ENCODE measurements around the gene MLLT11. TPM values are rescaled to one million over a fixed set of nuclear protein-coding genes. Genes with fewer than 3 reads are reported as not detected.

Gene MLLT11
- total and polyA plus RNA-seq, 2 of the 4 experiments (the other 2 are of a cell fraction): 3.6 to 17.5 TPM

DNA sequence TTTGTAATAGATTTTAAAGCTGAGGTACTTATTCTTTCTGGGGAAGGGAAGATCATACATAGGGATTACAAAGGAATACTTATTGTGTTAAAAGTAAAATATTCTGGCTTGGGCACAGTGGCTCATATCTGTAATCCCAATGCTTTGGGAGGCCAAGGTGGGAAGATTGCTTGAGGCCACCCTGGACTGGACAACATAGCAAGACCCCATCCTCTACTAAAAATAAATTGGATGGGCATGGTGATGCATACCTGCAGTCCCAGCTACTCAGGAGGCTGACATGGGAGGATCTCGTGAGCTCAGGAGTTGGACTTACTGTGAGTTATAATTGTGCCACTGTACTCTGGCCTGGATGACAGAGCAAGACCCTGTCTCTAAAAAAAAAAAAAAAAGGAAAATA, 37.9 kb downstream of the MLLT11 start:
- Histone ChIP-seq H3K14ac (replicated peaks; ENCODE audit: low read depth, low read length) (no peak overlapping the region), H4K20me1 (ENCODE audit: insufficient read depth, low read length) (no peaks in the 10 kb centered on the region), H4K91ac (ENCODE audit: insufficient read depth, low read depth, low read length) (no peak overlapping the region), H3K4me2 (ENCODE audit: low read depth, low read length) (no peak overlapping the region), H3K27ac (ENCODE audit: insufficient read depth, low read length) (no peak overlapping the region), H3K9me3 (ENCODE audit: control insufficient read depth, insufficient read depth, low read length) (no peaks in the 10 kb centered on the region), H3K9me1 (ENCODE audit: insufficient read depth, low read length) (no peaks in the 10 kb centered on the region), H2BK20ac (ENCODE audit: low read depth, low read length) (no peak overlapping the region), H3K4me3 (ENCODE audit: insufficient read depth, low read depth, low read length) (no peak overlapping the region), H4K8ac (ENCODE audit: low read depth in 2 of 2, low read length in 2 of 2) (no peak overlapping the region), H3K36me3 (ENCODE audit: control insufficient read depth, insufficient read depth, low read length) (no peaks in the 10 kb centered on the region), H3K23ac (ENCODE audit: low read depth, low read length) (no peak overlapping the region), H2BK5ac (ENCODE audit: low read depth, low read length, poor library complexity, severe bottlenecking) (no peak overlapping the region), H3K4ac (ENCODE audit: low read depth, low read length) (no peak overlapping the region), H2AK5ac (ENCODE audit: low read depth, low read length) (no peak overlapping the region), H4K5ac (ENCODE audit: low read depth, low read length) (no peak overlapping the region), H3K9ac (ENCODE audit: low read depth, low read length) (no peak overlapping the region), H2AFZ (replicated peaks; ENCODE audit: low read length, poor library complexity) (no peak overlapping the region), H3K18ac (ENCODE audit: low read depth, low read length) (no peak overlapping the region), H3K56ac (ENCODE audit: extremely low read depth, insufficient read depth, low read length) (no peak overlapping the region), H2BK120ac (ENCODE audit: low read depth, low read length) (no peak overlapping the region), H3K4me1 (ENCODE audit: control insufficient read depth, insufficient read depth, low read length) (no peaks in the 10 kb centered on the region), H3K27me3 (ENCODE audit: control insufficient read depth, insufficient read depth, low read length) (no peaks in the 10 kb centered on the region), H2AK9ac (replicated peaks; ENCODE audit: low read depth, low read length, poor library complexity) (no peak overlapping the region), H3K79me1 (ENCODE audit: low read depth in 1 of 2, low read length in 2 of 2) (no peaks in the 10 kb centered on the region), H2BK15ac (ENCODE audit: low read depth, low read length) (no peak overlapping the region)
- in situ Hi-C loops (cut with MboI; ENCODE audit: low sequenced_read_pairs): loop anchor here (5.0 kb wide), 1 partner anchor 59 kb away; the partner anchor contains the start of gene TNFAIP8L2
- intact Hi-C loops (cut with micrococcal nuclease): no loop called here
- BruUV-seq (replicated peaks): no TSS peak
- WGBS, 2 experiments (ENCODE audit: extremely low coverage in 2 of 2, insufficient read length in 1 of 2): no CpG with 5 or more reads among the region's 1 CpG
- ChIA-PET CTCF (interaction anchor here (0.5 to 0.7 kb wide), 2 partner anchors 43 to 71 kb away, joined by 3 read pairs; no protein-coding TSS in a partner anchor), POLR2A (ENCODE audit: unreplicated experiment) (no interaction called here)
- dilution Hi-C loops (cut with HindIII; ENCODE audit: low sequenced_read_pairs, unreplicated experiment): no loop called here
- TF ChIP-seq NFE2L2 (IDR thresholded peaks at IDR 0.05; ENCODE audit: low read depth, low read length) (no peak), BHLHE40 (IDR thresholded peaks at IDR 0.05; ENCODE audit: low read depth, low read length) (no peak), FOS (IDR thresholded peaks at IDR 0.05; ENCODE audit: low read depth, low read length) (no peak), CEBPB (IDR thresholded peaks at IDR 0.05; ENCODE audit: low read depth, low read length) (no peak), CHD1 (IDR thresholded peaks at IDR 0.05; ENCODE audit: low read depth, low read length) (no peak), POLR2A (IDR thresholded peaks at IDR 0.05; ENCODE audit: low read depth, low read length) (no peak), MXI1 (IDR thresholded peaks at IDR 0.05; ENCODE audit: borderline replicate concordance, low read depth, low read length) (no peak), MAZ (IDR thresholded peaks at IDR 0.05; ENCODE audit: borderline replicate concordance, low read depth, low read length) (no peak), MAFK (IDR thresholded peaks at IDR 0.05; ENCODE audit: low read depth, low read length) (no peak), RCOR1 (IDR thresholded peaks at IDR 0.05; ENCODE audit: insufficient replicate concordance, low read length) (no peak), RFX5 (IDR thresholded peaks at IDR 0.05; ENCODE audit: low read depth, low read length) (no peak), SMC3 (IDR thresholded peaks at IDR 0.05; ENCODE audit: low read depth, low read length) (no peak), RAD21 (IDR thresholded peaks at IDR 0.05; ENCODE audit: low read length) (no peak)
- TF ChIP-seq, protein P1, sequence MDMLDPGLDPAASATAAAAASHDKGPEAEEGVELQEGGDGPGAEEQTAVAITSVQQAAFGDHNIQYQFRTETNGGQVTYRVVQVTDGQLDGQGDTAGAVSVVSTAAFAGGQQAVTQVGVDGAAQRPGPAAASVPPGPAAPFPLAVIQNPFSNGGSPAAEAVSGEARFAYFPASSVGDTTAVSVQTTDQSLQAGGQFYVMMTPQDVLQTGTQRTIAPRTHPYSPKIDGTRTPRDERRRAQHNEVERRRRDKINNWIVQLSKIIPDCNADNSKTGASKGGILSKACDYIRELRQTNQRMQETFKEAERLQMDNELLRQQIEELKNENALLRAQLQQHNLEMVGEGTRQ (IDR thresholded peaks at IDR 0.05; ENCODE audit: low read depth, low read length): no peak
- TF ChIP-seq, protein P2, sequence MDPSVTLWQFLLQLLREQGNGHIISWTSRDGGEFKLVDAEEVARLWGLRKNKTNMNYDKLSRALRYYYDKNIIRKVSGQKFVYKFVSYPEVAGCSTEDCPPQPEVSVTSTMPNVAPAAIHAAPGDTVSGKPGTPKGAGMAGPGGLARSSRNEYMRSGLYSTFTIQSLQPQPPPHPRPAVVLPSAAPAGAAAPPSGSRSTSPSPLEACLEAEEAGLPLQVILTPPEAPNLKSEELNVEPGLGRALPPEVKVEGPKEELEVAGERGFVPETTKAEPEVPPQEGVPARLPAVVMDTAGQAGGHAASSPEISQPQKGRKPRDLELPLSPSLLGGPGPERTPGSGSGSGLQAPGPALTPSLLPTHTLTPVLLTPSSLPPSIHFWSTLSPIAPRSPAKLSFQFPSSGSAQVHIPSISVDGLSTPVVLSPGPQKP (IDR thresholded peaks at IDR 0.05; ENCODE audit: borderline replicate concordance, low read depth, low read length): no peak
- TF ChIP-seq, protein P3, sequence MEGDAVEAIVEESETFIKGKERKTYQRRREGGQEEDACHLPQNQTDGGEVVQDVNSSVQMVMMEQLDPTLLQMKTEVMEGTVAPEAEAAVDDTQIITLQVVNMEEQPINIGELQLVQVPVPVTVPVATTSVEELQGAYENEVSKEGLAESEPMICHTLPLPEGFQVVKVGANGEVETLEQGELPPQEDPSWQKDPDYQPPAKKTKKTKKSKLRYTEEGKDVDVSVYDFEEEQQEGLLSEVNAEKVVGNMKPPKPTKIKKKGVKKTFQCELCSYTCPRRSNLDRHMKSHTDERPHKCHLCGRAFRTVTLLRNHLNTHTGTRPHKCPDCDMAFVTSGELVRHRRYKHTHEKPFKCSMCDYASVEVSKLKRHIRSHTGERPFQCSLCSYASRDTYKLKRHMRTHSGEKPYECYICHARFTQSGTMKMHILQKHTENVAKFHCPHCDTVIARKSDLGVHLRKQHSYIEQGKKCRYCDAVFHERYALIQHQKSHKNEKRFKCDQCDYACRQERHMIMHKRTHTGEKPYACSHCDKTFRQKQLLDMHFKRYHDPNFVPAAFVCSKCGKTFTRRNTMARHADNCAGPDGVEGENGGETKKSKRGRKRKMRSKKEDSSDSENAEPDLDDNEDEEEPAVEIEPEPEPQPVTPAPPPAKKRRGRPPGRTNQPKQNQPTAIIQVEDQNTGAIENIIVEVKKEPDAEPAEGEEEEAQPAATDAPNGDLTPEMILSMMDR (conservative IDR thresholded peaks at IDR 0.05; ENCODE audit: low read depth, low read length): no peak
- DNase-seq (no peak), ATAC-seq (ENCODE audit: low read depth) (no peak)

All from IMR-90 (cell line).